CD4-positive, alpha-beta T cell treated with Interleukin-15 for 1 hour (primary cell): ENCODE results near the gene ROBO2.

ENCODE experiments used
- DNase-seq: peaks from one replicate; pipeline ENCODE4 v3.0.0-alpha.2; 2020

The ROBO2 gene, protein sequence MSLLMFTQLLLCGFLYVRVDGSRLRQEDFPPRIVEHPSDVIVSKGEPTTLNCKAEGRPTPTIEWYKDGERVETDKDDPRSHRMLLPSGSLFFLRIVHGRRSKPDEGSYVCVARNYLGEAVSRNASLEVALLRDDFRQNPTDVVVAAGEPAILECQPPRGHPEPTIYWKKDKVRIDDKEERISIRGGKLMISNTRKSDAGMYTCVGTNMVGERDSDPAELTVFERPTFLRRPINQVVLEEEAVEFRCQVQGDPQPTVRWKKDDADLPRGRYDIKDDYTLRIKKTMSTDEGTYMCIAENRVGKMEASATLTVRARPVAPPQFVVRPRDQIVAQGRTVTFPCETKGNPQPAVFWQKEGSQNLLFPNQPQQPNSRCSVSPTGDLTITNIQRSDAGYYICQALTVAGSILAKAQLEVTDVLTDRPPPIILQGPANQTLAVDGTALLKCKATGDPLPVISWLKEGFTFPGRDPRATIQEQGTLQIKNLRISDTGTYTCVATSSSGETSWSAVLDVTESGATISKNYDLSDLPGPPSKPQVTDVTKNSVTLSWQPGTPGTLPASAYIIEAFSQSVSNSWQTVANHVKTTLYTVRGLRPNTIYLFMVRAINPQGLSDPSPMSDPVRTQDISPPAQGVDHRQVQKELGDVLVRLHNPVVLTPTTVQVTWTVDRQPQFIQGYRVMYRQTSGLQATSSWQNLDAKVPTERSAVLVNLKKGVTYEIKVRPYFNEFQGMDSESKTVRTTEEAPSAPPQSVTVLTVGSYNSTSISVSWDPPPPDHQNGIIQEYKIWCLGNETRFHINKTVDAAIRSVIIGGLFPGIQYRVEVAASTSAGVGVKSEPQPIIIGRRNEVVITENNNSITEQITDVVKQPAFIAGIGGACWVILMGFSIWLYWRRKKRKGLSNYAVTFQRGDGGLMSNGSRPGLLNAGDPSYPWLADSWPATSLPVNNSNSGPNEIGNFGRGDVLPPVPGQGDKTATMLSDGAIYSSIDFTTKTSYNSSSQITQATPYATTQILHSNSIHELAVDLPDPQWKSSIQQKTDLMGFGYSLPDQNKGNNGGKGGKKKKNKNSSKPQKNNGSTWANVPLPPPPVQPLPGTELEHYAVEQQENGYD (N-terminal part only)

DNA sequence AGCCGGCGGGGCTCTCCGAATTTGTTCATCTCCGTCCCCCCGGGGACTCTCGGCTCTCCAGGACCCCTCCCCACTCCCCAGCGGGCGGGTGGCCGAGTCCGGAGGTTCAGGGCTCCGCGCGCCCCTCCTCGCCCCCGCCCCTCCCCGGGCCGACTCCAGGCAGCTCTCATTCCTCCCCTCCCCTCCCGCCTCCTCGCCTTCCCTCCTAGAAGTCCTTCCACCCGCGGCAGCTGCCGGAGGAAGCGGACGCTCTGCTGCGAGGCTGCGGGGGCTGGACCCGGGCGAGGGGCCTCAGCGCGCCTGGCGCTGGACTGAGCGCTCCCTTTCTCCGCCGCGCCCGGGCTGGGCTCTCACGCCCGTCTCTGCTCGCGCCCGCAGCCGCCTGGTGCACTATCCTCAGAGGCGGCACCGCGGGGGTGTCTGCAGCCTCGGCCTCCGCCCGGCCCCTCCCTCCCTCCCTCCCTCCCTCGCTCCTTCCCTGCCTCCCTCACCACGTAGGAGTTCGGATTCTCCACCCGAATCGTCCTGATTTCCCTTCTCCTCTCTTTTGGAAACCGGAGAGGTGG, at the start of gene ROBO2:
Gene ROBO2 (plus strand): TSS at position 494 of the 566 bp plus-strand sequence. CDS start 687 bp downstream, outside the sequence.
- no peak for DNase-seq

DNA sequence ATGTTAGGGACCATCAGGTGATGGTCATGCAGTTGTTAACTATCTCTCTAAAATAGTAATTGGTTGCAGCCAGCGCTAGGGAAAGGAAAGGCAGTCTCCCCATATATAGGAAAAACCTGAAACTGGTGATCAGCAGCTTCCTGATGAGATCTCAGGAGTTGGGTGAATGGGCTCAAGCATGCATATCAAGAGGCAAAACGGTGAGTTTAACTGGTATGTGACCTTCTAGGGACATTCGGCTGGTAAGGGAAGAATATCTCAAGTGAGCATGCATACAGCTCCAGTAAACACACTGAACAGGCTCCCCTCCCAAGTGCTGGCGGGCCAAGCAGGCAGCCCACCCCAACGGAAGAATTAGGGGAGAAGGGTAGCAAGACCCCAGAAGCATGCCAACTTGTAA, 49.3 kb upstream of the ROBO2 start:
- DNase-seq, result no peak

DNA sequence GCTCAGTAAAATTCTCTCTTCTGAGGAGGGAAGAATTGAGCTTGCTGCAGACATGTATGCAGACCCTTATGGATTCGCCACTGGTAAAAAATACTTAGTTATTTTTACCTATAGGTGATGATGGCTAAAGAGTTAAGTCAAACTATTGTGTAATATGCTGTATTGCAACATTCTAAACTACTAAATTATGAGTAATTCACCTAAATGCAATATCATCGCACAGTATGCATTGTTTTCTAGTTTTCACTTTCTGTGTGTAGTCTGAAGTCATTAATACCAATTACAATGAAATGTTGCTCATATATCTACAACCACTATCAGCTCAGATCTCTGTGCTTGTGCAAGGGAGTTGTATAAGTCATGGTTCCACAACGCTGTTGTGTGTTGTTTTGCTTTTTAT, 48.7 kb upstream of the ROBO2 start:
- no peak for DNase-seq

DNA sequence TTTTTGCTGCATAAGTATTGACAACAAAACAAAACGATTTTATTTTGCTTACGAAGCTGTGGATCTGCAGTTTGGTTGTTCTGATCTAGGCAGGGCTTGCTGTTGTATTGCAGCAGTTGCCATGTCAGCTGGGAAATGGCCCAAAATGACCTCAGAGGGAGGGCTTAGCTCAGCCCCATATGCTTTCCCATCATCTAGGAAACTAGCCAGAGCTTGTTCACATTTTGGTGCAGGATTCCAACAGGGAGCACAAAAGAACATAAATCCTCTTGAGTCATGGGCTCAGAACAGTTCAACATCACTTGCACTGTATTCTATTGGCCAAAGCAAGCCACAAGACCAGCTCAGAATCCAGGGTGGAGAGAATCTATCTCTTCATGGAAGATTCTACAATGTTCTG, 42.2 kb upstream of the ROBO2 start:
- no peak for DNase-seq

DNA sequence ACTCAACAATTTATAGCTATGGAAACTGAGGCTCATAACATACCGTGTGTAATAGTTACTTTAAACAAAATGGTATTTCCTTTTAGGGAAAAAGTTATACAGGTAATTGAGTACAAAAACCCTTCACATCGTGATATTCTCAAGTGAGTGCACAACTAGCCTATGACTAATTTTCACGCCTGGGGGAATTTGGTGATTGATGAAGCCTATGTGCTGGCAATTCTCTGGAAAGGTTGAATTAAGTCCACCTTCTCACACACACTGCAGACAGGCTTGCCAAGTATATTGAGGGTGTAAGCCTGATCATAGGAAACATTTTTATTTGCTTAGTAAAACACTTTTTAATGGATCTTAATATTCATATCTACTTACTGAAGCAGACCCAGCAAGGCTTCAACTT, 41.3 kb upstream of the ROBO2 start:
- no peak for DNase-seq

DNA sequence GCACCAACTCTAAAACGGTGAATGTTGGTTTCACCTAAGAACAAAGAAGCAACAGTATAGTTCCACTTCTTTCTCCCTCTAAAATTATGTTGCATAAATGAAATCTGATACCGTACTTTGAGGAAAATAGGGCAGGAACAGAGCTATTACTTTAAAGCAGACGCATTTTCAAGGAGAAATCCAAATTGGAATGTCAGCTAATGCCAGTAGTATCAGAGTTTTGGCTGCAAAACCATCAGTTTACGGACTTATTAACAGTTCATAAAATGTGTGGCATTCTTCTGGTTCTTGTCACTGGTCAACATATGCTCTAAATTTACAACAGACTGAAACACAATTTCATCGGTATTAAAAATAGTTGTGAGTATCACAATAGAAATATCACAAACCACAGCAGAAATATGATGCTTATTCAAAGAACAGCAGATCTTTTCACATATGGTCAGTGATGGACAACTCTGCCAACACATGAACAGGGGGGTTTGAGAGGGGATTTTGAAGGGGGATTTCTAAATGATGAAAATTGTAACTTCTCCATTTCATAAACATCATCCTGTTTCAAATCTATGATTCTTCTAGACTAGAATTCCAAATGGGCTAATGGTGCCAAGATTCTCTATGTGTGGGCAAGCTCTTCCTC, 38.7 kb upstream of the ROBO2 start:
- no peak for DNase-seq

DNA sequence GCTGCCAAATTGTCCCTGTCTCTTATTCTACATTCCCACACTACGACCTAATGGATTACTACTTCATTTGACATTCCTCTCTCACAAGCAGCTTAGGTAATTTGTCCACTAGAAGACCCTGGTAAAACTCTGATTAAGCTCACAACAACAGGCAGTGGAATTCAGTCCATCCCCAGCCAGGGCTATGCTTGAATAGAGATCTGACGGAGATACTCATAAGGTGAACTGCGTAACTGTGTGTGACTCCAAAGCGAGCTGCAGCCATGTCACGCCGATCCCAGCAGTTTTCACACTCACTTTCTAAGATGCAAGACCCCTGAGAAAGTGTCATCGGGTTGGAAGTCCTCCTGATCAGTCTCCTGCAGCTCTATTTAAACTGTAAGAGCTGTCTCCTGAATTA, 25.7 kb upstream of the ROBO2 start:
- no peak for DNase-seq

DNA sequence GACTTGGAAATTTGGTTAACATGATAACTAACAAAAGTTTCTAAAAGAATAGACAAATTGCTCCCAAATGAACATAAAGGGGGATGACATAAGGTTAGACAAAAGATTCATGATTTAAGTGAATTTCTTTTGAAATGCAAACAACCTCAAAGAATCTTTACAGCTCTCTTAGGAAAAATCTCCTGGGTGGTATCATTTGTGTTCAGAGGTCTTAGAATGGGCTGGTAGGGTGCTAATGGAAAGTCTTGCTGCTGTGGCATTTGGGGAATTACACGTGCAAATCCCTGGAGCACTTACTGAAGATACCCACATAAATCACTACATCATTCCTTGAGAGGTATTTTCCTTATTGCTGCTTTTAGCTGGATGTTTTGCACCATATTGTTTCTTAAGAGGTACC, 14.4 kb upstream of the ROBO2 start:
- no peak for DNase-seq

DNA sequence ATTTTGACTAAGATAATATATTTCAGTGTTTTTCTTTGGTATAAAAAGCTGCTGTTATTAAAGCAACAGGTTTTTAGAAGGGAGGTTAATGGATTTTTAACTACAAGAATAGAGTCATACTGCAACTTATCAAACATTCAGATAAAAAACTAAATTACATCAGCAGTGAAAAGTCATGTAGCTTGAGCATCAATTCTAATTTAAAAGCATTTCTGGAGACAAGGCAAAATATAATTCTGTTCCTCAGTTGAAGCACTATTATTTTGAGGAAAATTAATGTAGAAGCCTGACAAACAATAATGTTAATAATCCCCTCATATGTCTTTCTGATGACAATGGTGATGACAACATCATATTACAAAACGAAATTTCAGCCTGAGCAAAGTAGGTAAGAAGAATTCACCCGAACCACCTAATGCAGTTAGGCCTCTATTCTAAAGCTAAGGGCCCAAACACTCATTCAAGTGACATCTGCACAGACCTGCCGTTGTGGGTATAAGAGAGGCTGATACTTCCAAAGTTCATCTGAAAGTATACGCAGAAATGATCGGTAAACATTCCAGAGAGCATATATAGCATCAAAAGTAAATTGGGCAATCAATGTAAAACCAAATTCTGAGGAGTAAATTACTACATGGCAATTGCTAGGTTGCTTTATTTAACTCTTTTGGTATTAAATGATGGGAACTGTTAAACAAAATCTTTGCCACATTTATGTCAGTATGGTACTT, 12.8 kb upstream of the ROBO2 start:
- no peak for DNase-seq

DNA sequence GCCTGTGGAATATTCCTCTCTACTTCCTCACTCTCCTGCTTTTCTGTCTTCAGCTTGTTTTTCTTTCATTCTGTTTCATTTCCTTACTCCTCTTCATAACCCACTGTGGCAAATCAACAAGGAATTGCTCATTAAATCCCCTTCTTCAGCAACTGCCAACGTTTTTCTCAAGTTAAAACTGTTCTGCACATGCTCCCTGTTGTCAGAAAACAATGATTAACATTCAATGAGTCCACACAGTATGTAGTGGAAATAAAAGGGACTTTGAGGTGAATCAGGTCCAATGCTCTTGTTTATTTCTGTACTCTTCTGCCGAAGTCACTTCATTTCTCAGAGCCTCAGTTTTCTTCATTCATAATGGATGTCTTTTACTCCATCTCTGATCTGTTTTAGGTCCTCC, 11.9 kb upstream of the ROBO2 start:
- DNase-seq, result no peak

DNA sequence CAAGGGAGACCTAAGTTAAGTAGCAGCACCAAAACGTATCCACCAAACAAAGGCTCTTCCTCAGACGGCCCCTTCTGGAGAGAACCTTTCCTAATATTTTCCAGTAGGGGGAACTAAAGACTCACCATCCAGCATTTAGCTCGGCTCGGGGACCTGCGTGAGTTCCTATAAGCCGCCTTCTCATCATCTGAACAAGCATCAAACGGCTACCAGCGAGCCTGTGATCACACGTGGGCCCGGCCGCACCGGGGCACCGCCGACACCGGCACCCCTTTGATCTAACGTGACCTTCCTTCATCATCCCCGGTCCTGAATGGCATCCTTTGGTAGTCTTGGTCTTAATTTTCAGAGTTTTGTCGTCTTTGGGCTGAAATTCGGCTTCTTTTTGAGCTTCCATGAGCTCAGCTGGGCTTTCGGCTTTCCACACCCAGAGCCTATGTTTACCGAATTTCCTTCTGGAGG, 1.4 kb upstream of the ROBO2 start:
- no peak for DNase-seq

DNA sequence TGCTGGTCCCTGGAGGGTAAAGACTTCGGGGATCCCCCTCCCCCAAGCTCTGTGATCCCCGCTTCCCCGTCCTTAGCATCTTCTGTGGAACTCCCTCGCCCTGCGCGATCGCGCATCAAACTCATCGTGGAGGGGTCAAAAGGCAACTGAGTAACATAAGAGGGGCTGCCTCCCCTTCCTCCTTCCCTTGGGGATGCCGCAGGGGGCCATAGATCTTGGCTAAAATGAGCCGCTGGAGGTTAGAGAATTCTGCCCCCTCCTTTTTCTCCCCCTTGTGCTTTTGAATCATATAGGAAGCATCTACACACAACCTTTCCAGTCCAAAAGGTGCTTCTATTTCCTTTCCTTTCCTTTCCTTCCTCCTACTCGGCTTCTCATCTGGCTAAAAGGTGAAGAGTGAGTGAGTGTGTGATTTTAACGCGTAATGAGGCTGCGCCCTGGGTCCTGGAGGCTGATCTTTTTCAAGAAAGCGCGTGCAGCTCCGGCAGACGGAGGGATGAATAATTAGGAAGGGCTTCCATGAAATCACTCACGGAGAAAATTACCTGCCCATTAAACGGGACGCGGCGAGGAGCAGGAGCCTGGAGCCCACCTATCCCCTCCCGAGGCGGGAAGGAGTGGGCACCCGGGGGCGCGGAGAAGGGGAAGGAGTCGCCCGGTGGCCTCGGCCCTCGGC, 831 bp upstream of the ROBO2 start:
- no peak for DNase-seq

DNA sequence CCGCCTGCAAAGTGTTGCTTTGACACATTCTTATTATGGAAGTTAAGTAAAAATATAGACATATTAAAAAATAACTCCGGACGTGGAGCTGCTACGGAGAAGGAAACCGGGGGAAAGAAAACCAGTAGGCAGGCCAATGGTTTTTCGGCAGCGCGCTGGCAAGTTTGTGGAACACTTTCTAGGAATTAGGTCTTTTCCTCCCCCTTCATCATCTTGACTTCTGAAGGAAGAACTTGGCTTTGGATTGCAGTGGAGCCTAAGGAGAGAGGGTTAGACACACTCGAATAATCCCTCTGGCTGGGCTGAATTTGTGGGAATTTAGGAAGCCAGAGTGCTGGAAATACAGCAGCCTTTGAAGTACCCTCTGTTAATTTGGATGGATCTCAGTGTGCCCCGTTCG, 317 bp downstream of the ROBO2 start:
- no peak for DNase-seq

DNA sequence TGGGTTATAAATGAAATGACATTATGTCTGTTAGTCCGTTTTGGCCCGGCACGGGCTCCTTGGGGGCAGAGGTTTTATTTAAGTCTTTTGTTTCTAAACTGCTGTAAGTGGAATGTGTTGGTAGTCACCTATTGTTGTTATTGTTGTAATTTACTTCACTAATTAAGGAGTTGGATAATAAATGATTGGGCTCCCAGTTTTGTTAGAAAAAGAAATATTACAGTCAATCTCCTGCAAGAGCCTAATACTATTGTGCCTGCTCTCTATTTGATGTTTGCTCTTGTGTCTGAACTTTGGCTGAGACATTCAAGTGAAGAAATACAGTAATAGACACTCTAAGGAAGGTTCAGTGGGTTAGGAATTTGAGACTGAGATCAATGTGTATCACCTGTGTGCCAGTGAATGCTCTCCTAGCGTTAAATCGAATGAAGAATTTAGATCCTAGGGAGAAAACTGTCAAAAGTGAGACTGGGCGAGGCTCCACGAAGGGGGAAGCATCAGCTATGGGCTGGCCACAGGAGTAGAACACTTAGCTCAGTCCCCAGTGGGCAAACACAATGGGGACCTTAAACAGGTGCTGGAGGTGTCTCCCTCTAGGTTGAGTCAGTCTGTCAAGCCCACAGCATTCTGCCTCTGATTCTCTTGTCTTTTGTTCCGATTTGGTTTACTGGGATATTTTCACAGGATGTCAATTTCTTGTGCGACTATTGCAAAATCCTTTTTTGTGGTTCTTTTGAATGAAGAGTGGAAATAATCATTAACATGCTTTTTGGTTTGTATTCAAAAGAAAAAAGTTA, 1.2 kb downstream of the ROBO2 start:
- no peak for DNase-seq

DNA sequence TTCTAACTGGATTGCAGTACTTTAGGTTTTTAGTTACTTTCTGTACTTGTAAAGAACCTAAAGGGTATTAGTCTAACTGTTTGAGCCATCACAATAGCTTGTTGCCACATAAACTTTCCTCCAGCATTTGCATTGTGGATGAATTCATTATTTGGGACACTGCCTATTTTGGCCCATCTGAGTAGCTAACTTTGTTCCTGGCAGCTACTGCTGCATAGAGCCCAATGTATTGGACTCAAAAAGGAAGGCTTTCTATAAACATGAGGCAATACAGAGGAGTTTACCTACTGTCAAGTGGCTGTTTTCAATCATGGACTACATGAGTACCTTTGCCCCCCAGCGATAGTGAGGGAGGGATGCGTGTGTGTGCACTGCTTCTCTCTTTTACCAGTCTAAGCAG, 1.9 kb downstream of the ROBO2 start:
- no peak for DNase-seq

DNA sequence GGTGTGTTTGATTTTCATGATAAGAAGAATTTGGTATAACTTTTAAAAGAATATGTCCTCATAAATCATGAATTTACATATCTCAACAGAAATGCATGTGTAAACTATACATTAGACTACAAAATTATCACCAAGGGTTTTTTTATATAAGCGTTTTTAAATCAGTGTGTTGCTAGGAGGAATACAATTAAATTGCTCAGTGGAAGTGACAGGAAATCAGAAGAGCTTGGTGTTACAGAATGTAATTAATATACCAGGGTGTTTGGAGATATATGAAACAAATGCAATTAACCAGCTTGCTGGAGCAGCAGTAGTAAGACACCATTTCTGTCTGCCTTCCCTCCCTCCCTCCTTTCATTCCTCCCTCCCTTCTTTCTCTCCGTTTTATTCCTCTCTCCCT, 2.4 kb downstream of the ROBO2 start:
- no peak for DNase-seq

DNA sequence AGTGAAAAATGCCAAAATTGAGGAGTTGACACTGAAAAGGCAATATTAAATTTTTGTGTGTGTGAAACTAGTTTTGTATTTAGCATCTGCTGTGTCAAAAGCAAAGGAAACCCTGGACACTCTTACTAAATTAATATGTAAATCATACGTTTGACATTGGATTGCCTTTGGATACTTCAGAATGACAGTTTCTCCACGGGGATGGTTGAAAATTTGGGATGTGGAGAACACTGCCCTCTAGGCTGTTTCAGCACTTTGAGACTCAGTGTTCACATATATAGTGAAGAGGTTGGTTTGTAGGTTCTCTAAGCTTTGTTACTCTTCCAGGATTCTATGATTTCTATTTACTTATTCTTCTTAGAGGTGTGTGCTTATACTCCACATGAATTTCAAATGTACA, 3.0 kb downstream of the ROBO2 start:
- no peak for DNase-seq

DNA sequence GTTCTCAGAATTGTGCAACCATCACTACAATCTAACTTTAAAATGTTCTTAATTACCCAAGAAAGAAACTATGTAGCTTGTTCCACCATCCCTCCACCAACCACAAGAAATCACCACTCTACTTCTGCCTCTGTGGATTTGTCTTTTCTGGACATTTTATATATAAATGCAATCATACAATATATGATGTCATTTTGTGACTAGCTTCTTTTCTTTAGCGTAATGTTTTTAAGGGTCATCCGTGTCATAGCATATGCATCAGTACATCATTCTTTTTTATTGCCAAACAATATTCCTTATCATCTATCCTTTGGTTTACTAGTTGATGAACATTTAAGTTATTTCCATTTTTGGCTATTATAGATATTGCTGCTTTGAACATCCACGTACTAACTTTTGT, 5.8 kb downstream of the ROBO2 start:
- DNase-seq, result no peak

DNA sequence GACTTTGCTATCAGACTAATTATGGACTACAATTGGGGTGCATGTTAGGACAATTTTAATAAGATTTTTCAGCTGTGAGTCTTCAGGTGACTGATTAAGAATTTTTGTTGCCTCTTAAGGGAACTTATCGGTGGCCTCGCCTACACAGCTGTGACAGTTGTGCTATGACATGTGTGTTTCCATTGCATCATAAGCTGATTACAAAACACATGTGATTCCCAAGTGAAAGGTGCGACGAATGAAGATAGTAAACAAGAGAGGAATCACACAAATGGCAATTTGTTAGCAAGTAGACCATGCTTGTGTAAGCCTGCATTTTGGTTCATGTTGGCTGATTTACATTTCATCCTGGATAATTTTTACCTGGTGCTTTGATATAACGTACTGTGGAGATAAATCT, 8.3 kb downstream of the ROBO2 start:
- DNase-seq, result no peak

DNA sequence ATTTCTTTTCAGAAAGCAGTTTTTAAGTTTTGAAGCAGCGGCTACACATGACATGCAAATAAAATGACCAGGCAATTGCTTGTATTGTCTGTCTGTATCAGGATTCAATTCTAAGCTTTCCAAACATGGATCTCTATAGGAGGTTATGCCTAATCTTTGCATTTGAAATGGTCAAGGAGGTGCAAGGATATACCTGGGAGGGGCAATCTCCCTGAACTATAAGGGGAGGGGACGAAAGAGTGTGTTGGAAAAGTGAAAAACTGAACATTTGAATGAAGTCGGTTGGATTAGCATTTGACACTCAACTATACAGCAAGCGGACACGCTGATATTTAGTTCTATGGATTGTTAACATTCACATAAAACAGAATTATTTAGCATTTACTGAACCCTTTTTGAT, 11.7 kb downstream of the ROBO2 start:
- DNase-seq, result no peak
